Measurements from ENCODE around the gene ATG5.

DNA sequence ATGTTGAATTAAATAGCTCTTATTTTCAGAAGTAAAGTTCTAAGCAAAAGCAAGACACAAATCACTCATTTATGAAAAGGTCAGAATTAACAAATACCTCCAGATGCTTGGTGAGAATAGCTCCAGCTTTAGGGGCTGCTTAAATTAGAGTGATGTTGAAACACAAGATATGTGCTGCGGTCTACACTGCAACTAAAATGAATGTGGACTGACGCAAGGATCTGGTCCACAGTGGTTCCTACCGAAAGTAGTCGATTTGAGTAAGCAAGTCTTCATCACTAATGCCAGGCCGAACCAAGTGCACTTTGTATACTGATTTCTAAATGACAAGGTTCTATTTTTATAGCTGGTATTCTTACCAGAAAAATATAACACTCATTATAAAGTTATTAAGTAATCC lies 143.1 kb downstream of the ATG5 start:
- TF ChIP-seq POLR2AphosphoS5 (IDR thresholded peaks at IDR 0.05; ENCODE audit: low read depth, low read length) (no peak), SIN3A (IDR thresholded peaks at IDR 0.05; ENCODE audit: borderline replicate concordance, insufficient read depth, low read length) (no peak)
